GM12891 (cell line): ENCODE results near the gene PSMB11.

ENCODE experiments used
- POLR2A ChIP-seq: IDR thresholded peaks from 2 replicates; pipeline ENCODE4 v1.6.1; 2011; ENCODE audit warnings: low read depth, low read length, control low read depth
- POLR2AphosphoS5 ChIP-seq: IDR thresholded peaks from 2 replicates; pipeline ENCODE4 v1.6.1; 2011; ENCODE audit warnings: low read depth, low read length, control low read depth
- SPI1 ChIP-seq: IDR thresholded peaks from 2 replicates; pipeline ENCODE4 v1.6.1; 2011; ENCODE audit warnings: low read depth, low read length, control low read depth
- TAF1 ChIP-seq: IDR thresholded peaks from 2 replicates; pipeline ENCODE4 v1.6.1; 2011; ENCODE audit warnings: low read depth, low read length, control low read depth

- TF ChIP-seq POLR2A (no peak), SPI1 (no peak), POLR2AphosphoS5 (no peak), TAF1 (no peak)
These were observed 11.4 kb downstream of the PSMB11 start for GRCh38 chr14:23053426-23053825.
